LNCaP clone FGC (cell line): ENCODE results near the gene ASTN2.

Source experiments
- DNase-seq: peaks from one replicate; pipeline ENCODE4 v3.0.0-alpha.2; 2011; ENCODE audit warnings: low read depth
- H3K4me3 ChIP-seq: 2 replicates; pipeline ENCODE4 v1.5.1; 2011; ENCODE audit warnings: mild to moderate bottlenecking, low read depth, low read length, control low read depth
- CTCF ChIP-seq: IDR thresholded peaks from 2 replicates; pipeline ENCODE4 v1.5.1; 2012; ENCODE audit warnings: mild to moderate bottlenecking; ENCODE audit not compliant: control insufficient read depth, insufficient read depth; ENCODE audit errors: extremely low read depth

Gene ASTN2

GRCh38 chr9:116653348-116654058 lies 761.4 kb downstream of the ASTN2 start:
- TF ChIP-seq CTCF = no peak
- no peak overlapping the region for H3K4me3 ChIP-seq
- DNase-seq = no peak

- no peak for DNase-seq
- no peak overlapping the region for H3K4me3 ChIP-seq
- TF ChIP-seq CTCF = no peak
Measured at GRCh38 chr9:116647515-116647809, 767.4 kb downstream of the ASTN2 start.

- DNase-seq = peak; percentile 21
- peak; percentile 82 for TF ChIP-seq CTCF
- no peak overlapping the region for H3K4me3 ChIP-seq
Measured at GRCh38 chr9:116646661-116647514, 768.0 kb downstream of the ASTN2 start.

- no peak for TF ChIP-seq CTCF
- DNase-seq = peak; percentile 56
- no peak overlapping the region for H3K4me3 ChIP-seq
Measured at GRCh38 chr9:116644091-116644688, 770.7 kb downstream of the ASTN2 start.

- DNase-seq = no peak
- no peak overlapping the region for H3K4me3 ChIP-seq
- no peak for TF ChIP-seq CTCF
Measured at GRCh38 chr9:116643691-116644090, 771.2 kb downstream of the ASTN2 start.

- H3K4me3 ChIP-seq = no peak overlapping the region
- DNase-seq = no peak
- no peak for TF ChIP-seq CTCF
Measured at GRCh38 chr9:116641292-116642059, 773.4 kb downstream of the ASTN2 start.
